Measurements from ENCODE around the gene CBLL1.

Gene CBLL1, protein sequence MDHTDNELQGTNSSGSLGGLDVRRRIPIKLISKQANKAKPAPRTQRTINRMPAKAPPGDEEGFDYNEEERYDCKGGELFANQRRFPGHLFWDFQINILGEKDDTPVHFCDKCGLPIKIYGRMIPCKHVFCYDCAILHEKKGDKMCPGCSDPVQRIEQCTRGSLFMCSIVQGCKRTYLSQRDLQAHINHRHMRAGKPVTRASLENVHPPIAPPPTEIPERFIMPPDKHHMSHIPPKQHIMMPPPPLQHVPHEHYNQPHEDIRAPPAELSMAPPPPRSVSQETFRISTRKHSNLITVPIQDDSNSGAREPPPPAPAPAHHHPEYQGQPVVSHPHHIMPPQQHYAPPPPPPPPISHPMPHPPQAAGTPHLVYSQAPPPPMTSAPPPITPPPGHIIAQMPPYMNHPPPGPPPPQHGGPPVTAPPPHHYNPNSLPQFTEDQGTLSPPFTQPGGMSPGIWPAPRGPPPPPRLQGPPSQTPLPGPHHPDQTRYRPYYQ
- total RNA-seq, result 10.6 to 45.7 (median 20.1) reads per million in 18 experiments

- peak; percentile 96 to 97 for DNase-seq
Observed at GRCh38 chr7:107743567-107744344, at the start of gene CBLL1. CBLL1 (plus strand) TSS chr7:107744142; CDS start chr7:107744164, 22 bp downstream.

- DNase-seq, result no peak
Observed at GRCh38 chr7:107694386-107694785, 49.6 kb upstream of the CBLL1 start.

DNA sequence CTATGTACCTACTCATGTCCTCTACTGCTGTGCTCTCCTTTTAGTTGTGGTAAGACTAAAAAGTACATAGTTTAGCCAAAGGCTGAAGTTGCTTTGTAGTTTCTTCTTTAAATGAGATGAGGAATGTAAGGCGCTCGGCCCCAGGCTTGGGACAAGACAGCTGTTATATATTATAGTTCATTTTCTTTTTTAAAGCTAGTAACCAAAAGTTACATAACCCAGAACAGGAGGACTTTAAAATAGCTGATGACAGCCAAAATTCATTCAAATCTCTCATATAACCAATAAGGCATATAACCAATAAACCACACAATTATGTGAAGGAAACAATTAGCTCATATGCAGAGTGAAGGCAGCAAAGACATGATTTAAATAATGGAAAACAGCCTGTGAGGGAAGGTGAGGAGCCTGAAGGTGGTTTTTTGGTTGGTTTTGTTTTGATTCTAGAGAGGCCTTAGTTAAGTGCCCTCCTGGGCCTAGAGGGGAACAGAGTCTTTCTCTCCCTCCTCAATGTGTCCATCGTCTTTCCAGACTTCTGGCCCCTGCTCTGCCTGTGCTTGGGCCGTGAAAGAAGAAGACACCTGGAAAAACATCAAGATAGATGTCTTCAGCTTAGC lies 47.5 kb upstream of the CBLL1 start:
- no peak for DNase-seq

DNA sequence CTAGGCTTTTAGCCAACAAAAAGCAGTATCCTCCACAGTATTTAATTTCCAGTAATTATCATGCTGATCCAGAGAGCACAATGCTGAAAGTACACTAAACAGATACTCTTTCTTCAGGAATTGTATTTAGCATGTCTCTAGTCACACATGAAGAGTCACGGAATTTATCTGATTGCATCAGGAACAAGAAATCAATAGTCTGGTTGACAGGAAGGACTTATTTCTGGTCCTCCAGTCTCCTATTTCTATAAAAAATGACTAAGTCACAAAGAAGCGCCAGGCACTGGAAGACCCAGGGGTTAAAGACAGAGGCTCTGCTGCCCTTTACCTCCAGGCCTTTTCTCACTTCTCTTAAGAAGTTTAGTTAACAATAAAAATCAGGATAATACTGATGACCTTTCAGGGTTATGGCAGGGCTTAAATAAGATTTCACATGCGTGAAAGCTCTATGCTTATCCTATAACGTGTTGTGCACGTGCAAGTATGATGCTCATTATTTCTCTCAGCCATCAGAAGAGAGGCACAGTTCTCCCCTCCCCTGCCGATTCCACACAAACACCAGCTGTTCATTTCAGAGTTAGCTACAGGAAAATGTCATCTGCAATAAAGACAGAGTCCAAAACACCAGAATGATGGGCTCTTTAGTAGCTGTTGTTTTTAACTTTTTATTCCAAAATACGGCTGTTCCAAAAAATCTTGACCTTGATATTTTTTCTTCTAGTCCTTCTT lies 46.5 kb upstream of the CBLL1 start:
- no peak for DNase-seq

DNA sequence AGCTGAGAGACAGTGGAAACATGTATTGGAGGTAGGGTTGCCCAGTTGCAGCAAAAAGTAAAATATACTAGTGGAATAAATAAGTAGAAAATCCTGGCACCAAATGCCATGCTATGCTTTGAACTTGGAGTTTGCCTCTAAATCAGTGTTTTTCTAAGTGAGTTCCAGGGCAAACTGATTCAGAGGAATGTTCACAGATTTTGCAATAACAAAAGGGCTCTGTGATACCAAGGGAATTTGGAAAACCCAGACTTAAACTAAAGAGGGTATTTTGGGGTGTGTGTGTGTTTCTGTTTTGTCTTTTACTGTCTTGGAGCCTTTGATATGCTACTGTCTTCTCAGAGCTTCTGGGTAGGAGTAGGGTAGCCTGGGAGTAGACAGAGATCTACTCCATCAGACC lies 43.4 kb upstream of the CBLL1 start:
- DNase-seq, result no peak

- no peak for DNase-seq
Observed at GRCh38 chr7:107701191-107701590, 42.8 kb upstream of the CBLL1 start.

DNA sequence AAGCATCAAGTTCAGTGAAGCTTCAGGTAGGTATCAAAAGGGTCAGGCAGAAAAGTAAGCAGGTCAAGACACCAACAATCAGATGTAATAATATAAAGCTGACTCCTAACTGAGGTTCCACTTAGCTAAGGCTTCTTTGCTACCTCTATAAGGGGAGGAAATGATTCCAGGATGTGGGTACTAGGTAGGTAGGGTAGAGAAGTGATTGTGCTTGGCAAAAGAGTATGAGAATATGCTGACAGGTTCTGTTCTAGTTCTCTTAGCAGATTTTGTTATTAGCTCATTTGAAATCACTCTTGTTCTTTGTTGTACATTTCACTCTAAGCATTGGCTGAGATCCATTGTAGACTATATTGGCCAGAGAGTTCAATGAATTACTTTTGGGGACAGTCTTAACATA lies 40.7 kb upstream of the CBLL1 start:
- no peak for DNase-seq

- no peak for DNase-seq
Observed at GRCh38 chr7:107703872-107704271, 40.1 kb upstream of the CBLL1 start.

GRCh38 chr7:107708956-107709355 lies 35.0 kb upstream of the CBLL1 start:
- DNase-seq, result no peak

GRCh38 chr7:107711301-107711700 lies 32.6 kb upstream of the CBLL1 start:
- no peak for DNase-seq

- DNase-seq, result no peak
Observed at GRCh38 chr7:107712025-107712424, 31.9 kb upstream of the CBLL1 start.

GRCh38 chr7:107712896-107713295 lies 31.0 kb upstream of the CBLL1 start:
- DNase-seq, result no peak

DNA sequence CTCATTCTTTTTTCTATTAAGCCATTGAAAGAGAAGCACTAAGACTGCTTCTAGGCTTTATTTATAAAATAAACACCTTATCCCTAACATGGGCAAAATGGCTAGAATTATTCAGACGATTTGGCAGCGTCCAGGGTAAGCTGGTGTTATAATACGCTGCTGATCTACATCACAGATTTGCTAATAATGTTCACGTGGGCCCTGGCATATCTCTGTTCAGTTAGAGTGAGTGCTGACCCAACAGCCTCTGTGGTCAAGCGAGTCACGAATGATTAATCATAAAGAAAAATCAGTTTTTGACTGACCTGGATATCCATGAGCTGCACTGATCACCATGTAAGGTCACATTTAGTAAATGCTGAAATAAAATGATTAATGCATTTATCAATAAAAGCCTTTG lies 28.4 kb upstream of the CBLL1 start:
- no peak for DNase-seq

DNA sequence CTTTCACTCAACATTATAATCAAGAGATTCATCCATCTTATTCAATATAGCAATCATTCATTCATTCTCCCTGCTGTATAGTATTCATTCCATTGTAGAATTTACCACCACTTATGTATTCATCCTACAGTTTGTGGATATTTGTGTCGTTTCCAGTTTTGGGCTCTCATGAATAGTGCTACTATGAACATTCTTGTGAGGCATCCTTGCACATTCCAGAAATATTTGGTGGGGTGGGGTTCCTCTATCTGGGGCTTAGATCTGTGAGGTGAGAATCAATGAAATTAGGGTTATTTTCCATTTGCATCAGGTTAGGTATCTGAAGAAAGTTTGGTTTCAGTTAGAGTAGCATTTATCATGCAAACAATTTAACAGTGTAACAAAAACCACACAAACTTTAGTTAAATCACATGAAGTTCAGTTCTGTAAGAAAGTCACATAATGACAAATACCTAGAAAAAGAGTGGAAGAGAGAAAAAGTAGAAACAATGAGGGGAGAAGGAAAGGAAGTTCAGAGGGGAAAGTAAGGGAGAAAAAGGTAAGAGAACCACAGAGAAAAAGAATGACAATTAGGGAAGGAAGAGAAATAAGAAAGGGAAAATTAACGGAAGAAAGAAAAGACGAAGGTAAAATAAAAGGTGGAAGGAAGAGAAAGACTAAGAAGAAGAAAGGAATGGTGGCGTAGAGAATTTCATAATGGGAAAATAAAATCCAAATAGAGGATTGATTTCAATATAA lies 25.3 kb upstream of the CBLL1 start:
- no peak for DNase-seq

GRCh38 chr7:107721286-107721685 lies 22.7 kb upstream of the CBLL1 start:
- no peak for DNase-seq

DNA sequence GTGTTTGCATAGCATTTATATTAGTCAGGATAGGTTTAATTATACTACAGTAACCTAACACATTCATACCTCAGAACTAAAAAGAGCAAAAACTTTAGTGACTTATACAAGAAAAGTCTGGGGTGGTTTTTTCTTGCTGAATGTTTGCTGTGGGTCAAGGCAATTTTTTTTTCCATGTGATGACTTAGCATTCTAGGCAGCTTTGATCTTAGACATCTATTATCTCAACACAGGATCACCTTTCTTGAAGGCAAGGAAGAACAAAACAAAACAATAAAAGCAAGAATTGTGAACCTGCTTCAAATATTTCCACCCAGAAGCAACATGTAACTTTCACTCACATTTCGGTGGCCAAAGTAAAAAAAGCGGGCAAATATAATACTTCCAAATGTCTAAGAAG lies 20.7 kb upstream of the CBLL1 start:
- no peak for DNase-seq

DNA sequence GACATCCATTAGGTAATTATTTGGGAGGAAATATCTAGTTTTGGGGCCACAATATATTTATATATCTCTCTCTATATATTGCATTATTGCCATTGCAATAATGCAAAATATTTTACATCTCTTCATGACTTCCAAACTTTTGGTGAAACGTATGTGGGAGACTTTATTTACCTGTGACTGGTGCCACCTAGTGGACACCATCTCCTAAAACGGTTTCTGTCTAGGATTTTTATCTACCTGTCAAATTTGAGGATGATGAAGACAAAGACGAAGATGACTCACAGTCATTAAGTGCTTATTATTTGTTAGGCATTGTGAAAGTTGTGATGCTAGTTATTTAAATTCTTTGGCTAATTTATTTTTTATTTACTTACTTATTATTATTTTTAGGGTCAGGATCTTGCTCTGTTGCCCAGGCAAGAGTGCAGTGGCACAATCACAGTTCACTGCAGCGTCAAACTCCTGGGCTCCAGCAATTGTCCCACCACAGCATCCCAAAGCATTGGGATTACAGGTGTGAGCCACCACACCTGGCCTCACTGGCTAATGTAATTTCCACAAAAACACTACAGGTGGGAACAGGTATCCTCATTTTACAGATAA lies 18.7 kb upstream of the CBLL1 start:
- peak; percentile 4 to 31 for DNase-seq

DNA sequence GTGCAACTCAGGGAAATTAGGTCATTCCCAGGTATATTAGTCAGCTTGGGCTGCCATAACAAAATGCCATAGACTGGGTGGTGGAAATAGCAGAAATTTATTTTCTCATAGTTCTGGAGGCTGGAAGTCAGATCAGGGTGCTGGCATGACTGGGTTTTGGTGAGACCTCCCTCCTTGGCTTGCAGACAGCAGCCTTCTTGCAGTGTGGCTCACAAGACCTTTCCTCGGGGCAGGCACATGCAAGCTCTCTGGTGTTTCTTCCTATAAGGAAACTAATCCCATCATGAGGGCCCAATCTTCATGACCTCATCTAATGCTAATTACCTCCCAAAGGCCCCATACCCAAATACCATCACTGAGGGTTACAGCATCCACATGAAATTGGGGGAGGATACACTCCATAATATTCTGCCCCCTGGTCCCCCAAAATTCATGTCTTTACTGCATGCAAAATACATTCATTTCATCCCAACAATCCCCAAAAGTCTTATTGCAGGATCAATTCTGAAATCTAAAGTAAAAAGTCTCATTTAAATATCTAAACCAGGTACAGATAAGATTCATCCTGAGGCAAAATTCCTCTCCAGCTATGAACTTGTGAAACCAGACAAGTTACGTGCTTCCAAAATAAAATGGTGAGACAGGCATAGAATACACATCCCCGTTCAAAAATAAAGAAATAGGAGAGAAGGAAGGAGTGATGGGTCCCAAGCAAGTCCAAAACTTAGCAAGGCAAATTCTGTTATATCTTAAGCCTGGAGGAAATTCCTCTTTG lies 17.4 kb upstream of the CBLL1 start:
- DNase-seq, result no peak

DNA sequence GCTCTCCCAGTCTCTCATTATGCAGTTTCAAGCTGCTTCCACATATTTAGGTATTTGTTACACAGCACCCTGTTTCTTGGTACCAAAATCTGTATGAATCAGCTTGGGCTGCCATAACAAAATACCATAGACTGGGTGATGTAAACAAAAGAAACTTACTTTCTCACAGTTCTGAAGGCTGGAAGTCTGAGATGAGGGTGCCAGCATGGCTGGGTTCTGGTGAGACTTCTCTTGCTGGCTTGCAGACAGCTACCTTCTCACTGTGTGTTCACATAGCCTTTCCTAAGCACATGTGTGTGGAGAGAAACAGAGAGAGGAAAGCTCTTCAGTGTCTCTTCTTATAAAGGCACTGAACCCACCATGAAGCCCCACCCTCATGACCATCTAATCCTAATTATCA lies 15.7 kb upstream of the CBLL1 start:
- DNase-seq, result no peak

Measured in inflammatory macrophage (primary cell).